ENCODE data around the gene AK9.

The AK9 gene

DNA sequence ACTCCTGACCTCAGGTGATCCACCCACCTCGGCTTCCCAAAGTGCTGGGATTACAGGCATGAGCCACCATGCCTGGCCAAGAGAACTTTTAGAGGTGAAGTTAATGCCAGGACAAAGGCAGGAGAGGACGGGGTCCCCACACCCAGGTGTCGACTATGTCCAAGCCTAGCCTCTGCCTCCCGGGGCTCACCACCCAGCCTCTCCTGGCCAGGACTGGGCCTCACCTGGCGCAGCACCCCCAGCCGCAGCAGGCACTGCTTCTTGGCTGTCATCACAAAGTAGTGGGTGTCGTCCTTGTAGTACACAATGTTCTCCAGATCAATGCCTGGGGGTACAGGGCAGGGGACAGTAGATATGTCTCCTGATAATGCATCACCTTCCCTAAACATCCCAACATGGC lies 239.6 kb downstream of the AK9 start:
- no peak overlapping the region for H2AFZ ChIP-seq (ENCODE audit: low read length)
- no peaks in the 10 kb centered on the region for H4K20me1 ChIP-seq (ENCODE audit: insufficient read depth, low read length)
- H3K9ac ChIP-seq (ENCODE audit: low read length): no peak overlapping the region

DNA sequence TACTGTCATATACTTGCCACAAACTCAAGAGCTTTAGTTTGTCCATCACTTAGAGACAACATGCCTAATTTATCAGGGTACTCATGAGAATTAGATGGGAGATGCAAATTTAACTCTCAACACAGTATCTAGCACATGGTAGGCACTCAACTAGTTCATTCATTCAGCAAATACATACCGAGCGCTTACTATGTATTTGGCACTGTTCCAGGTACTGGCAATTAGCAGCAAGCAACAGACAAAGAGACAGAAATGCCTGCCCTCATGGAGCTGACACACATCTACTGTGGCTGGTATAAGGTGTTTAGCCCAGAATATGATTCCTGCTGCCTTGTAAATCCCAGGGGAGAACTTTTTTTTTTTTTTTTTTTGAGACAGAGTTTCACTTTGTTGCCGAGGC lies 240.2 kb downstream of the AK9 start:
- H3K27ac ChIP-seq (ENCODE audit: low read depth, low read length, poor library complexity, severe bottlenecking): no peak overlapping the region
- H3K9ac ChIP-seq (ENCODE audit: low read length): no peak overlapping the region

More for the DNA sequence above, 239.6 kb downstream of the AK9 start:
- Histone ChIP-seq H3K4me1 (ENCODE audit: insufficient read depth, low read length, severe bottlenecking) (peaks cover 17% of the 10 kb centered on the region), H3K27me3 (ENCODE audit: insufficient read depth, low read length) (no peaks in the 10 kb centered on the region), H3K9me3 (ENCODE audit: low read length) (no peaks in the 10 kb centered on the region), H3K27ac (ENCODE audit: low read depth, low read length, poor library complexity, severe bottlenecking) (no peak overlapping the region), H3K4me2 (ENCODE audit: low read length) (no peak overlapping the region), H3K9me2 (ENCODE audit: low read depth, low read length) (no peaks in the 10 kb centered on the region), H3K79me2 (ENCODE audit: insufficient read depth, low read length) (no peaks in the 10 kb centered on the region), H3F3A (ENCODE audit: insufficient read depth, low read length) (no peaks in the 10 kb centered on the region), H3K4me3 (ENCODE audit: low read depth, low read length, poor library complexity, severe bottlenecking) (no peak overlapping the region), H3K36me3 (ENCODE audit: insufficient read depth, low read length) (peaks cover 28% of the 10 kb centered on the region; the same call in 1 of the 2 replicates)
- TF ChIP-seq, protein P1, sequence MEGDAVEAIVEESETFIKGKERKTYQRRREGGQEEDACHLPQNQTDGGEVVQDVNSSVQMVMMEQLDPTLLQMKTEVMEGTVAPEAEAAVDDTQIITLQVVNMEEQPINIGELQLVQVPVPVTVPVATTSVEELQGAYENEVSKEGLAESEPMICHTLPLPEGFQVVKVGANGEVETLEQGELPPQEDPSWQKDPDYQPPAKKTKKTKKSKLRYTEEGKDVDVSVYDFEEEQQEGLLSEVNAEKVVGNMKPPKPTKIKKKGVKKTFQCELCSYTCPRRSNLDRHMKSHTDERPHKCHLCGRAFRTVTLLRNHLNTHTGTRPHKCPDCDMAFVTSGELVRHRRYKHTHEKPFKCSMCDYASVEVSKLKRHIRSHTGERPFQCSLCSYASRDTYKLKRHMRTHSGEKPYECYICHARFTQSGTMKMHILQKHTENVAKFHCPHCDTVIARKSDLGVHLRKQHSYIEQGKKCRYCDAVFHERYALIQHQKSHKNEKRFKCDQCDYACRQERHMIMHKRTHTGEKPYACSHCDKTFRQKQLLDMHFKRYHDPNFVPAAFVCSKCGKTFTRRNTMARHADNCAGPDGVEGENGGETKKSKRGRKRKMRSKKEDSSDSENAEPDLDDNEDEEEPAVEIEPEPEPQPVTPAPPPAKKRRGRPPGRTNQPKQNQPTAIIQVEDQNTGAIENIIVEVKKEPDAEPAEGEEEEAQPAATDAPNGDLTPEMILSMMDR (IDR thresholded peaks at IDR 0.05; ENCODE audit: low read length): no peak
- no peak for TF ChIP-seq EZH2 (IDR thresholded peaks at IDR 0.05; ENCODE audit: borderline replicate concordance, low read length)

DNA sequence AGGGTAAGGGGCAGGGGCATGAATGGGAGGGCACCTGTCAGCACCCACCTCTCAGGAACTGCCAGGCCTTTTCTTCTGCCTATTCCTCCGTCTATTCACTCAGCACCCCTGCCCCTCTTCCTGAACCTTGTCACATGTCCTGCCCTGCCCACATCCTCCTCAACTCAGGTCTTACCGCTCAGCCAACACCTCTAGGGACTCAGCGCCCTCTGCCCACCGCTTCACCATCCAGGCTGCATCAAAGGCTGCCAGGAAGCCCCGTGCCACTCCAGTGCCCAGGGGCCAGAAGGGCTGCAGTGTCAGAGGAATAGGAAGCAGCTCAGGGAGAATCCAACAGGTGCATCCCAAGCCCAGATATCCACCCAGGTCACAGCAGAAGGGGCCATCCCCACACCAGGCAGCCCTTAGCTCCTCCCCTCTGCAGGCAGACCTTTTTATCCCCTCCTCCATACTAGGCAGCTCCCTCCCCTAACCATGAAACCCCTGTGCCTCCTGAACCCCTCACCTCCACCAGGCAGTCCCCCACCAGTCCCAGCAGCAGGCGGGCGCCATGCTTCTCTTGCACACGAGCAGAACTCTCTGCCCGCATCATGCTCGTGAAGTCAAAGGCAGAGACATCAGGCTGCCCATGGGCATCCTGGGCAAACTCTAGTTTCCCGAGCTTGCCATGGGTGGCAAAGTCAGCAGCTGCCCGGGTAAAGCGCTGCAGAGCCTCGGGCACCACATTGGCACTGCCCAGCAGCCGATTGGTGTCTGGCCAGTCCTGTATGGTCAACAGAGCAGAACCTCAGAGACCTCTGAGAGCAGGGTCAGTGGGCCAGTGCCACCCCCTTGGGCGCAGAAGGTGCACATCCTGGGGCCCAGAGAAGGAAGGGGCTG lies 241.0 kb downstream of the AK9 start:
- Histone ChIP-seq H4K20me1 (ENCODE audit: insufficient read depth, low read length) (no peaks in the 10 kb centered on the region), H3K4me1 (ENCODE audit: insufficient read depth, low read length, severe bottlenecking) (peaks cover 13% of the 10 kb centered on the region), H3K27ac (ENCODE audit: low read depth, low read length, poor library complexity, severe bottlenecking) (no peak overlapping the region), H3K79me2 (ENCODE audit: insufficient read depth, low read length) (no peaks in the 10 kb centered on the region), H3K9me3 (ENCODE audit: low read length) (no peaks in the 10 kb centered on the region), H3K9me2 (ENCODE audit: low read depth, low read length) (no peaks in the 10 kb centered on the region), H3K27me3 (ENCODE audit: insufficient read depth, low read length) (no peaks in the 10 kb centered on the region), H2AFZ (ENCODE audit: low read length) (no peak overlapping the region), H3K36me3 (ENCODE audit: insufficient read depth, low read length) (peaks cover 41% of the 10 kb centered on the region), H3K4me2 (ENCODE audit: low read length) (no peak overlapping the region), H3F3A (ENCODE audit: insufficient read depth, low read length) (no peaks in the 10 kb centered on the region), H3K4me3 (ENCODE audit: low read depth, low read length, poor library complexity, severe bottlenecking) (no peak overlapping the region), H3K9ac (ENCODE audit: low read length) (no peak overlapping the region)
- no peak for TF ChIP-seq EZH2 (IDR thresholded peaks at IDR 0.05; ENCODE audit: borderline replicate concordance, low read length)
- TF ChIP-seq, protein P1 (IDR thresholded peaks at IDR 0.05; ENCODE audit: low read length): no peak

More for the DNA sequence above, 240.2 kb downstream of the AK9 start:
- no peak overlapping the region for H3K4me2 ChIP-seq (ENCODE audit: low read length)
- H3K4me1 ChIP-seq (ENCODE audit: insufficient read depth, low read length, severe bottlenecking): peaks cover 14% of the 10 kb centered on the region
- peaks cover 33% of the 10 kb centered on the region; the same call in 1 of the 2 replicates for H3K36me3 ChIP-seq (ENCODE audit: insufficient read depth, low read length)
- H3K27me3 ChIP-seq (ENCODE audit: insufficient read depth, low read length): no peaks in the 10 kb centered on the region
- no peaks in the 10 kb centered on the region for H3K79me2 ChIP-seq (ENCODE audit: insufficient read depth, low read length)
- no peaks in the 10 kb centered on the region for H3K9me2 ChIP-seq (ENCODE audit: low read depth, low read length)
- no peaks in the 10 kb centered on the region for H4K20me1 ChIP-seq (ENCODE audit: insufficient read depth, low read length)
- no peak for TF ChIP-seq EZH2 (IDR thresholded peaks at IDR 0.05; ENCODE audit: borderline replicate concordance, low read length)
- TF ChIP-seq, protein P1 (IDR thresholded peaks at IDR 0.05; ENCODE audit: low read length): no peak
- H2AFZ ChIP-seq (ENCODE audit: low read length): no peak overlapping the region
- no peaks in the 10 kb centered on the region for H3F3A ChIP-seq (ENCODE audit: insufficient read depth, low read length)
- no peaks in the 10 kb centered on the region for H3K9me3 ChIP-seq (ENCODE audit: low read length)
- no peak overlapping the region for H3K4me3 ChIP-seq (ENCODE audit: low read depth, low read length, poor library complexity, severe bottlenecking)
